Activated T-cell treated with anti-CD3 and anti-CD28 coated beads for 4 hours (primary cell): ENCODE data around the gene OR2T35.
"Not testable (repeated sequence)": the region's sequence is repeated elsewhere in the genome, so short reads cannot be mapped to it uniquely, and the experiment has no call there.

Experiments used
- DNase-seq: peaks from one replicate; pipeline ENCODE4 v3.0.0-alpha.2; 2020

OR2T35 gene, protein sequence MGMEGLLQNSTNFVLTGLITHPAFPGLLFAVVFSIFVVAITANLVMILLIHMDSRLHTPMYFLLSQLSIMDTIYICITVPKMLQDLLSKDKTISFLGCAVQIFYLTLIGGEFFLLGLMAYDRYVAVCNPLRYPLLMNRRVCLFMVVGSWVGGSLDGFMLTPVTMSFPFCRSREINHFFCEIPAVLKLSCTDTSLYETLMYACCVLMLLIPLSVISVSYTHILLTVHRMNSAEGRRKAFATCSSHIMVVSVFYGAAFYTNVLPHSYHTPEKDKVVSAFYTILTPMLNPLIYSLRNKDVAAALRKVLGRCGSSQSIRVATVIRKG

DNA sequence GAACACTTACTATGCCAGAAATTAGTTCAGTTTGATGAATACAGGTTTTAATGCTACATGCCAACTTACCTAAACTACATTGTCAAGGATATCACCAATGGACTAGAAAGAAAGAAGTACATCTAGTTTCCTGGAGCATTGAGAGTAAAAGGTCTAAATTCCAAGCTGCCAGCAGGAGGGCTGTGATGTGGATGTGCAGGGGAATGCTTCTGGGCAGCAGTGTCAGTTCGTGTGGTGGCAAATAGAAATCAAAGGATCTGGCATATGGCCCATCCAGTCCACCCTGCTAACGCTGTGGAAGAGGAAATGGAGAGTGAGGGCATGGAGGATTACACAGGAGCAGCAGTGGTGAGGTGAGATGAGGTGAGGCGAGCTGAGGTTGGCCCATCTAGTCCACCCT is at the start of gene OR2T35:
Gene OR2T35, minus strand, starts transcription at position 101 of the 400 bp plus-strand sequence. CDS start 6,020 bp downstream, outside the sequence.
- not testable (repeated sequence) for DNase-seq

DNA sequence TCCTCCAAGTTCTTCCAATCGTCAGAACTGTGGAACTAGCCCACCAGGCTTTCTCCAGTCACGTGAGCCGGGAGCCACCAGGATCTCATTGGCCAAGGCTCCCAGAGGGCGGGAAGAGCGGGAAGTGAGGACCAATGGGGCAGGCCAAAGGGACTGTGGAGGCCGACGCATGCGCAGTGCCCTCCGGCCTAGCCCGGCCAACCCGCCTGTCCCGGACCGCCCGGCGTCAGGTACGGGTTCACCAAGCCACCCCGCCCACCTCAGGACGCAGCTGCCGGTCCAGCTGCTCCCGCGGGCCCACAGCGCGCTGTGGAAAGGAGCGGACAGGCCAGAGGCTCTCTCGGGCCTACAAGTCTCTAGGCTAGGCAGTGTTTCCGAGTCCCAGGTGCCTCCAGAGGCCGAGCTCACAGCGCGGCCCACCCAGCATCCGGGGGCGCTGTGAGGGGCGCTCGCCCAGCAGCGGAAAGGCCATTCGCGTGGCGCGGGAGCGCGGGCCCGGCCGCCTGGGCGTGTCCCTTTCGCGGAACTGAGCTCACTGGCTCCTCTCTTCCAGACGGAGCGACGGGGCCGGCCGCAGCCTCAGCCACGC is 46.6 kb upstream of the OR2T35 start:
- no peak for DNase-seq

DNA sequence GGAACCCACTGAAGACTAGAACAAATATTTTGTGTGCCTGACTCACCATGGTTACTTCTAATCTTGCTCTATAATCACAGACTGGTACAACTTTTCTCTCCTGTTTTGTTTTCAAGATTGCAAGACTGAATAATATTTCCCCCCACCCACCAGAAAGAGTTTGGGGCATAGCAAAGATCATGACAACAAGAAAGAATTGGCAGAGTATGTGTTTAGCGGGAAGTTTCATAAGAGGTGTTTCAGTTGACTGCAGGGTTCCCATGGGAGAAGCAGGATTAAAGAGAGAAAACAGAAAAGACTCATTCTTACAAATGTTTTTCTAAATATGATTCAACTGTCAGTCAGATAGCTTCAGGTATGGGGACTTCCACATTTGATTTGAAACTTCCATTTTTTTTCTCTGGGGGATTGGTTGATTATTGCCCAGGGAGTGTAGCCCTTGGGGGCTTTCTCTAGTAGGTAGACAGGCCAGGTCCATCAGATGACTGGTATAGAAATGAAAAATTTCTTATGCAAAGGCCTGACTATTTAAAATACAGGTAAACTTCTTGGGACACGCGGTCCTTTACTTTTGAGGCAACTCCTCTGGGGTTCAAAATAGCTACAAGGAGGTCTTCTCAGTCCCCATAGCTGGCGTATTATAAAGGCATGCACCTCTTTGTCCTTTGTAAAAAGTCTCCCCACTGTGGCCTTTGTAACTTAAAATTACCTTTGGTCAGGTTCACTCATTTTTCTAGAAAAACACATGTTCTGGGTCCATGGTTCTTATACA is 43.6 kb upstream of the OR2T35 start:
- DNase-seq: no peak

DNA sequence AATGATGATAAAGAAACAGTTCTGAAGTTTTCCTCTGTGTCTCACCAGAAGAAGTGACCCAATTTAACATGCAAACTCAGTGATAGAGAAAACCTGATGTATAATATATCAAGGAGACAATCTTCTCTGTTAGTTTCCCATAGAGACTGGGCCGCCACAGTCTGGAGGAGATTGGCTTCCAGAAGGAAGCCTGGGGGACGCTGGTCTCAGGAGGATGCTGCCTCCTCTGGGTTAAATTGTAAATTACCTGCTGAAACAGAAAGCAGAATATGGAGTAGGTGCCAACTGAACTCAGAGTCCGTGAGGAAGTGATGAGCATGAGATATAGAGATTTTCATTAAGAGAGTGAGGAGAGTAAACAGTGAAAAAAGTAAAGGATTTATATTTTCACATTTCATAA is 41.7 kb upstream of the OR2T35 start:
- no peak for DNase-seq

DNA sequence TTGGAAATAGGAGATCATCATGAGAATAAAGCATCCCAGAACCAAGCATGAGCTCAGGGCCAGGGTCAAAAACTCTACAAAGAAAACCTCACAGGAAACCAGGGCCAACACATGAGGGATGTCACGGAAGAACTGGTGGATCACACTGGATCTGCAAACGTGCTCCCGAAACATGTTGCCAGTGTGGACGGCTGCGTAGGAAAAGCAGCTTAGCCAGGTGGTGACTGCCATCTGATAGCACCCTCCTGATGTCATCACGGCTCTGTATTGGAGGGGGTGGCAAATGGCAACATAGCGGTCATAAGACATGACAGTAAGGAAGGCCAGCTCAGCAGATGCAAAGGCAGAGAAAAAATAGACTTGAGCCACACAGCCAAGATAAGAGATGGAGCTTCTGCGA is 36.6 kb upstream of the OR2T35 start:
- DNase-seq: no peak

DNA sequence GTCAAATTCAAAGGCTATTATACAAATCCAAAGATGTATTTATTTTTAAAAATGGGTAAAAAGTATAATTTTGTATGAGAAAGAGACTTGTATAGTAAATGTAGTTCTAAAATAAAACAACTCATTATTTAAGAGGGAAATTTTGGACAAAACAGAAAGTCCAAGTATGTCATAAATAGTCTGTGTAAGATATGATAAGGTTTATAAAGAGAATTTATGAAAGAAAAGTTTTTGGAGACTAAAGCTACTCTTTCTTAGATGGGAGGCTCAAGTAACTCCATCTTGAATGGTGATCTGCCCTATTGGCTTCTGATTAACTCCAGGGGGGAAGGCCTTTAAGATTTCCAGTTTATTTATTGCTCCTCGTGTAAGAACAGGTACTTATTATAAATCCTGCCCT is 24.9 kb upstream of the OR2T35 start:
- DNase-seq: no peak

DNA sequence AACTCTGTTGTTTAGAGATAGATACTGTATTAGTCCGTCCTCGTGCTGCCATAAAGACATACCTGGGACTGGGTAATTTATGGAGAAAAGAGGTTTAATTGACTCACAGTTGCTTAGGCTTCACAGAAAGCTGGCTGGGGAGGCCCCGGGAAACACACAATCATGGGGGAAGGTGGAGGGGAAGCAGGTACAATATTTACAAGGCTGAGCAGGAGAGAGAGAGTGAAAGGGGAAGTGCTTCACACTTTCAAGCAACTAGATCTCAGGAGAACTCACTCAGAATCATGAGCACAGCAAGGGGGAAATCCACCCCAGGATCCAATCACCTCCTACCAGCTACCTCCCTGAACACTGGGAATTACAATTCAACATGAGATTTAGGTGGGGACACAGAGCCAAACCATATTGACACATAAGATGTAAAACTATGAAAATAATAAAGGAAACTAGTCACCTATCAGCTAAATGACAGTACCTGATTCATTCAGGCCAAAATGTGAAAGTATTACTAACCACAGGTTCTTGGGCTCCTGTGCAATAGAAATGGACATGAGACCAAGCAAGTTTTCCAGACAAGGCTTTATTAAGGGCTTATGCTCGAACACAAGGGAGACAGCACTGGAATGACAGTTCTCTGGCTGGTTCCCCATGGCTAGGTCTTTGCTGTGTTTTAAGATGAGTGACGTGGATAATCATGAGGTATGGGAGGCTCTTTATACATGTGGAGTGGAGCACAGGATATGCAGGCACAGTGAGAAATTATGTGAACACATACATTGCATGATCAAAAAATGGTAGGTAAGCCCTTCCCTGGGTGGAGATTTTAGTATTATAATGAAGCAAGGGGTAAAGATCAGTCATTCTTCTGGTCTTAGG is 18.6 kb upstream of the OR2T35 start:
- not testable (repeated sequence) for DNase-seq

DNA sequence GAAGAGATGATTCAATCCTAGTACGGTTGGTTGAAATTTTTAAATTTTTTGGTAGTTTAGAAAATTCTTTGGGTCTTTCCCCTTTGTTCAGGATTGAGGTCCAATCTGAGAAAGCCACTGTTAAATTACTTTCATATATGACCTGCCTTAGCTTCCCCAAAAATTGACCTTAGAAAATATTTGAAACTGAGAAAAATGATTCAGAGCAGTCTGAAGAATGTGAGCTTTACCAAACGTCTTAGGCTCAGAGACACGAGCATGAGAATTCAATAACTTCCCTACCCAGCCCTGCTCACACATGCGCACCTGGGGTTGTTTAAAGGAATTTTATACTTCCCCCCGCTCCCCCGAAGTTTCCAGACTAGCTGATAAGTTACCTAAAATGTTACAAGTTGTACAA is 11.7 kb upstream of the OR2T35 start:
- DNase-seq: not testable (repeated sequence)

DNA sequence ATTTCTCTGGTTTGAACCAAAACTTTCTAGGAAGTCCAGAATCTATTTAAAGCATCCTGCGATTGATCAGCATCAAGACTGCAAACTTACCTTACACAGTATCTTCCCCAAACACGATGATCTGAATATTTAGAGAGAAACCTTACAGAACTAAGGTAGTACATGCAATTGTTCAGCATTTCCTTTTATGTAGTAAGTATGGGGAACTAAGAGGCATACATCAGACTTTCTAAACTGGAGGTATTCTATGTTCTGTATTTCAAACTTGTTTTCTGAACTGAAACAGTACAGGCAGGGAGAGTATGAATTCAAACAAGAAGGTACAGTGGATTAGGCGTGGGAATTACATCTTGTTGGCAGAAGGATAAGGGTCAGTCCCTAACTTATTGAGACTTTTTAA is 10.3 kb upstream of the OR2T35 start, which contains the start of gene OR2T27:
Gene OR2T27, minus strand, starts transcription at position 175 of the 400 bp plus-strand sequence. CDS start 4,644 bp downstream, outside the sequence.
- not testable (repeated sequence) for DNase-seq

DNA sequence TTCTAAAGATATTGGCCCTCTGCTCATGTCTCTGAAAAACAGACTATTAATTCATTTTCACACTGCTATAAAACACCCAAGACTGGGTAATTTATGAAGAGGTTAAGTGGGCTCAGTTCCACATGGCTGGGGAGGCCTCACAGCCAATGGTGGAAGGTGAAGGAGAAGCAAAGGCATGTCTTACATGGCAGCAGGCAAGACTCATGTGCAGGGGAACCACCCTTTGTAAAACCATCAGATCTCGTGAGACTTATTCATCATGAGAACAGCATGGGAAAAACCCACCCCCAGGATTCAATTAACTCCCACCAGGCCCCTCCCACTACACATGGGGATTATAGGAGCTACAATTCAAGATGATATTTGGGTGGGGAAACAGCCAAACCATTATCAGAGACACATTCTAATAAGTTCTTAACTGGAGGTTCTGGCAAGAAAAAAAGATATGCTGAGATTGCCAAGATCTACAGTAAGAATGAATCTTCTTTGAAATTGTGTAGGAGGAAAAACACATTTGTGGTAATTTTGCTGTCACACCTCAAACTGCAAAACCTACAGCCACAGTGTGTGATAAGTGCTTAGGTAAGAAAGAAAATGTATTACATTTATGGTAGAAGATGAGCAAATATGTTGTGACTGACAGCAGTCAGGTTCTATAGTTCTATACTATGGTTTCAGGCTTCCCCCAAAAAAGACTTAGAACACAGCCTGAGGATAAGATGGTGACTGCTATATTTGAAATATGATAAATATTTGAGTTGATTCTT is 3.9 kb upstream of the OR2T35 start:
- not testable (repeated sequence) for DNase-seq

DNA sequence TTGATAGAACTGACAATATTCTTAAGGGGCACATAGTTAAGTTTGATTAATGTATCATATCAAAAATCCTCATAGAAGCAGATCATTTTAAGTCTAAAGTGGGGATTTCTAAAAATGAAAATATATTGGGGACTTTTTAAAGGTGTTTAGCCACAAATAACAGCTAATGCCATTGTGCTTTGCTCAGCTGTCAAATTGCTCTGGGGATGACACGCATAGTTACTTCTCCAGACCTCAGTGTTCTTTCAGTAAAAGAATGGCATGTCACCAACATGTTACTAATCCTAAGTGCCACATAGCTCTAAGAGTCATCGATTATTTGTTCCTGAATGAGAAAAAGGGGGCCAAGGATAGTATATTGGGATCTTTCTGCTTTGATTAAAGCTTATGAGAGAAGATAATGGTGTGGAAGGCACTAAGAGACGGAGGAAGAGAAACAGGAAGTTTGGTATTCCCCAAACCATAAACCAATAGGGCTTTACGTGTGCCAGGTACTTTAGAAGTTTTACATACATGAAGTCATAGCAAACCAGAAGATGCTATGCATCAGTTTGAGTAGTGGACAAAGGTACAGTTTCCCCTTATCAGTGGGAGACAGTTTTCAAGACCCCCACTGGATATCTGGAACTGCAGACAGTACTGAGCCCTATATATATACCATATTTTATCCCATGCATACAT is 2.0 kb downstream of the OR2T35 start:
- DNase-seq: not testable (repeated sequence)

DNA sequence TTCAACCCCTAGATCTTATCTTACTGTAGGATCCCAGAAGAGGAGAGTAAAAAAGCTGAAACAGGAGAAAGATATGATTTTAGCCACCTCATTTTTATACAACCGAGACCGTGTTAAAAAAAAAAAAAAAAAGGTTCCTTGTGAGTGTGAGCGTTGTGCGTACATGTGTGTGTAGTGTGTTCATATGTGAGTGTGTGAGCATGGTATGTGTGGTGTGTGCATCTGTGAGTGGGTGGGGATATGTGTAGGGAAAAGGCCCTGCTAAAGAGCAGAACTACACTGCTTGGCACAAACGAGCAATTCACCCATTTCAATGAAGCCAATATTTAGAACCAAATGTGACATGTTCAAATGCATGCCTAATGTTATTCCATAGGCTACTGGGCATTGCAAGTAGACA is 3.5 kb downstream of the OR2T35 start:
- DNase-seq: not testable (repeated sequence)

DNA sequence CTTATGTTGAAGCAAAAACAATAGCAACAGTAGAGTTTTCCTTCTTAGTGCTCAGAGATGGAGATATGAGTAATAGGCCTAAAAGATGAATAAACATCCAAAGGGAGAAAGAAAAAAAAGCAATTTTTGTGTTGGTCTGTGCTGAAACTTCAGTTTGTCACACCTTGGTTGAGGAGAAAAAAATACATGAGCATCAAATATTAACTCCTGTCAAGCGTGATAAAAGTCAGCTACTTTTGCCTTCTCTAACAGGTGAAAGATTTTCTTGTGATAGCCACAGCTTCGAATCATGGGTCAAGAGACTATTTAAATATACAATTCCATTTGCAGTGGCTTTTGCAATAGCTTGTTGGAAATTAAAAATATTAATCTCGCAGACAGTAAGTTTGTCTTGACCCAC is 4.2 kb downstream of the OR2T35 start:
- DNase-seq: not testable (repeated sequence)

DNA sequence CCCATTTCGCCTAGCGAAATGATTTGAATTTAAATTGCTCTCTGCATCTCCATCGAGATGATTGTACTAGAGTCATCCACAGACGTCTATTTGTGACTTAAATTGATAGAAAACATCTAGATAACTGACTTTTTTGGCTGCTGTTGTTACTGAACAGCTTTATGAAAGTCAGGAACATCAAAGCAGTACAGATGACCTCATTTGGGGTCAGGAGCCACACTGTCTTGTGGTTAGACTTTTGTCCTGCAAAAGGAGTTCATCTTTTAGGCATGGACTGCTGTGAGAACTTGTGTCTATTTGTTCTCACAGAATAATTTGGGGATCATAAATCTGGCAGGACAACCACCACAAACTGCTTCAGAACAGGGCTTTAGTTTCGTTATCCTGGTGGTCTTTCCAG is 5.4 kb downstream of the OR2T35 start:
- not testable (repeated sequence) for DNase-seq

DNA sequence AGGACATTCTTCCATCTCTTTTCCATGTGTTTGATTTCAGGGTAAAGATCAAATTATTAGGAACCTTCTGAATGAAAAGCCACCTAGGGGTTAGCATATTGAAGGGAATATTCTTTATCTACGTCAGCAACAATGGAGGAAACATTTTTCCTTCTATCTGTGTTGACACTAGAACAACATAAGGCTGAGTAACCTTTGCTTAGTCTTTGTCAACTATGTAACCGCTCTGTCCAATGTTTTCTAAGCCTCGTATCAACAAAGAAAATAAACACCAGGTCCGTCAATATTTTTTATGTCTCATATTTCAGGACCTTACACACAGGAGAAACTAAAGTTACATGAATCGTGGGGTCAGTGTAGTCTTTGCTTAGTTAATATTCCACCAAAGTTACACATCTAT is 8.5 kb downstream of the OR2T35 start:
- DNase-seq: not testable (repeated sequence)

DNA sequence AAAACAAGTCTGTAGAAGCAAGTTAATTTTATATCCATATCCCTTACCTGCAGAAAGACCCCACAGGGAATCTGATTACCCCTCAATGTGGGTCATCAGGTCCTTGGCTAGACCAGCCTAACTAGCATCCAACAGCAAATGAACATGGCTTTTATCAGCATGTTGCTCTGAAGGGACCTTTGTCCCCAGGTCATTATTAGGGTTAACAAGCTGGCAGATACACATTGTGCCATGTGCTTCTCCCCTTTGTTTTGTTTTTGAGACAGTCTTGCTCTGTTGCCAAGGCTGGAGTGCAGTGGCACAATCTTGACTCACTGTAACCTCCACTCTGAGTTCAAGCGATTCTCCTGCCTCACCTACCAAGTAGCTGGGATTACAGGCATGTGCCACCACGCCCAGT is 10.1 kb downstream of the OR2T35 start, which contains the start of gene OR2T11:
Gene OR2T11, minus strand, starts transcription at position 101 of the 400 bp plus-strand sequence. CDS start 7,963 bp downstream, outside the sequence.
- DNase-seq: not testable (repeated sequence)

DNA sequence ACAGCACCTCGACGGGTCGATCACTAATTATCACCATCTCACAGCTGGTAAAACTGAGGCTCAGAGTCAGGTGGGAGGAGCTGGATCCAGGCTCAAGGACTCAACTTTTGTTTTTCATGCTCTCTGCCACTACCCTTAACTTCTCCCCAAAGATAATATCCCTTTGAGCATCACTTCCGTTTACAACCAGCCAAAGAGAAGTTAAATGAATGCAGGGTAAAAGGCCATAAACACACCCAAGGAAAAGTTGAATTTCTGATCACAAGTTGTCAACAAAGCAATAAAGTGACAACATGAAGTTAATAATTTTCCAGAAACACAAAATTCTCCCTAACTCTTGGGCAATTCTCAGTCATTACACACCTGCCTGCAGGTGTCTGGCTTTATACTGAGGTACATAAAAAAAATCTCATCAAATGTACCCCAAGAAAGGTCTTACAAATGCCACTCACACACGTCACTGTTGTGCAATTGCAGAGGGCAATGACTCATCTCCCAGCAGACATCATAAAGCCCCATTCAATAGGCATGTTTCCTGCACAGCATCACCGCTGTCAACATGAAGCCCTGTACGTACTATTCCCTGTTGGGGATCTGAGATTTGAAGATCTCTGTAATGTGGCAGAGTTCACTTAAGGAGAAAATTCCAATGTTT is 13.6 kb downstream of the OR2T35 start:
- no peak for DNase-seq

DNA sequence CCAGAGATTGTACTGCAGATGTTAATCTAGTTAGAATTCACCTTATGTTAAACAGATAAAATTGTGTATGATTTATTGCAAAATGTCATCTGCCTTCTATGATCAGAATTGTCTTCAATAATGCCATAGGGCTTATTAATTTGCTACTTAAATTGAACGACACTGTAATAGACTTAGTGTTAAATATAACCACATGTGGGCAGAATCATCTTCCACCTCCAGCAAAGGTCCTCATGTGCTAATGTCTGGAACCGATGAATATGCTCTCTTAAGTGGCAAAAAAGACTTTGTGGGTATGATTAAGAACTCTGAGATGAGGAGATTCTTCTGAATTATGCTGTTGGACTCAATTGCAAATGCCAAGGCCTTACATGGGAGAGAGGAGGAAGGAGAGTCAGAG is 14.5 kb downstream of the OR2T35 start:
- no peak for DNase-seq

DNA sequence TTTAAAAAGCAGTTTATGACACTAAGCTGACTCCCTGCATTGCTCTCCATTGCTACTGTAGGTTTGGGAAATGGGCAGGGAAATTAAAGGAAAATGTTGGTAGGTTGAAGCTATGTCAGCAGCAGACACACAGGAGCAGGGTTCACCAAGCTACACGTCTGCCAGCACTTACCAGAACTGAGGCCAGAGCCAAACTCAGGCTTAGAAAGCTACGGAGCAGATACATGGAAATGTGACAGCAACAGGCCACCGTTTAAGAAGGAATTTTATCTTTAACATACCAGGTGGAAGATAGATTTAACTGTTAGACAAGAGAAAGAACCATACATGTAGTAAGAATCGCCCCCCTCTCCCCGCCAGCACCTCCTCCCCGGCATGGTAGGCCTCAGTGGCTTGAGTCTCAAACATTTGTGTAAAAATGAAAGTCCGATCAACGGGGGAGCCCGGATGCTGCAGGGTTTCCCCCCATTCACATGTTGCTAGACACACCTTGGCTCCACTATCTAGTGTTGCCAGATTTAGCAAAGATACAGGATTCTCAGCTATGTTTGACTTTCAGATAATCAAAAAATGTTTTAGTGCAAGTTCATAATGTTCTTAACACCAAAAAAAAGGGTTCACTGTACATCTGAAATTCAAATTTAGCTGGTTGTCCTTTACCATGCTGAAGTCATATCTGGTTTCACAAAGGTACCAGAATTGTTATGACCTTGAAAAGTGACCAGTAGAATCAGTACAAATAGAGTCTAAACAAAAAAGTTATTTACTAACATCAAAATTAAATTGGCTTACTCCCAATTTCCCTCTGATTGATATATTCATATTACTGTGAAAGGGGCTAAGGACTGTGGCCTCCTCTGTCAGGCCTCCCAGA is 16.9 kb downstream of the OR2T35 start:
- no peak for DNase-seq
